Psoas muscle (tissue), 8 donors: ENCODE measurements around the gene VCX3A. TPM values are rescaled to one million over a fixed set of nuclear protein-coding genes. Genes with fewer than 3 reads are reported as not detected.

Source experiments
- ATAC-seq, 4 donors: fragments of 200-7000 bp; cut with Tn5 transposase; one replicate each; pipeline ENCODE4 v1.9.1; 2020; ENCODE audit warnings: moderate library complexity in 3 of 4, mild to moderate bottlenecking in 2 of 4
- DNase-seq, 2 donors: peaks; one replicate each; pipeline ENCODE4 v3.0.0-alpha.2; 2020
- H3K27ac ChIP-seq: fragments of 200-600 bp; one replicate; pipeline ENCODE4 v1.8.0; 2022
- H3K27me3 ChIP-seq, 3 donors: fragments of 200-600 bp in 1 of 3; one replicate each; pipeline versions ENCODE4 v1.6.1 to v1.8.0; 2013 to 2022; ENCODE audit warnings: low read length in 2 of 3, mild to moderate bottlenecking in 2 of 3, moderate library complexity in 1 of 3; ENCODE audit not compliant: insufficient read depth in 3 of 3
- H3K36me3 ChIP-seq, 2 donors: fragments of 200-600 bp in 1 of 2; one replicate each; pipeline versions ENCODE4 v1.6.1 to v1.8.0; 2013 to 2022; ENCODE audit warnings: low read depth in 1 of 2, mild to moderate bottlenecking in 1 of 2, moderate library complexity in 1 of 2; ENCODE audit not compliant: insufficient read depth in 1 of 2
- H3K4me1 ChIP-seq: fragments of 200-600 bp; one replicate; pipeline ENCODE4 v1.8.0; 2022
- H3K4me3 ChIP-seq: fragments of 200-600 bp; one replicate; pipeline ENCODE4 v1.8.0; 2022; ENCODE audit warnings: mild to moderate bottlenecking
- H3K9me3 ChIP-seq: fragments of 200-600 bp; one replicate; pipeline ENCODE4 v1.8.0; 2022
- CTCF ChIP-seq: fragments of 200-600 bp; IDR thresholded peaks from one replicate; pipeline ENCODE4 v1.8.0; 2022; ENCODE audit warnings: antibody characterized with exemption
- whole genome bisulfite sequencing, 3 donors: extraction: QIAGEN DNeasy Blood & Tissue Kit; methylation state at CpG; one replicate each; pipeline versions ENCODE4 v1.1.6 to v1.1.7; 2013; 5-methylcytosine and 5-hydroxymethylcytosine counted together
- intact Hi-C, 2 donors: fragments of 100-400 bp; cut with DNase I; formaldehyde crosslinking; loops; one replicate each; pipeline versions ENCODE4 v1.11.0 to v1.14.2; 2022
- polyA plus RNA-seq, 3 donors: library from polyadenylated mRNA; stranded (reverse); fragments of 200-250 nt; gene quantifications; one replicate each; pipeline ENCODE4 v1.2.3, GENCODE V29; 2013
- total RNA-seq, 4 donors: library from RNA; stranded (reverse); fragmentation: NEBNext Ultra II Directional in 2 of 4; extraction: Animal tissue kit (Norgen Biotek cat#: 25700) in 2 of 4; gene quantifications; one replicate each; pipeline versions ENCODE4 v1.2.1 to v1.2.4, GENCODE V29; 2021 to 2023
- donor health status: healthy with polysubstance abuse.
- donor health status: DM: no; HTN: no; CAD: no; lungs with moderate emphysema.
- donor health status: Bipolar disorder and iron deficiency.
- donor health status: healthy.
- donor health status: DM: yes; HTN: yes; CAD: no.
- donor health status: DM: no; HTN: no; CAD: no.
- donor health status: DM: no; HTN: no; CAD: no.
- donor health status: DM: yes; HTN: yes; CAD: no.

Gene VCX3A
- total and polyA plus RNA-seq, 7 donors = not detected

GRCh38 chrX:6505960-6506359 lies 29.0 kb downstream of the VCX3A start:
- WGBS, 3 donors = 27 to 32% (median 32%) methylated on average over 2 of the region's 2 CpGs

GRCh38 chrX:6500719-6501118 lies 34.2 kb downstream of the VCX3A start:
- ATAC-seq (no peak), DNase-seq (no peak)
- intact Hi-C loops = no loop called here
- no peaks in the 10 kb centered on the region for H3K9me3 ChIP-seq
- no peak overlapping the region for H3K27ac ChIP-seq
- no peak overlapping the region for H3K4me3 ChIP-seq
- no peak for TF ChIP-seq CTCF
- 60 to 75% (median 64%) methylated on average over 1 of the region's 1 CpG for WGBS, 3 donors
- no peaks in the 10 kb centered on the region for H3K27me3 ChIP-seq
- H3K36me3 ChIP-seq = no peaks in the 10 kb centered on the region
- no peaks in the 10 kb centered on the region for H3K4me1 ChIP-seq

More at GRCh38 chrX:6505960-6506359, 29.0 kb downstream of the VCX3A start:
- H3K36me3 ChIP-seq = no peaks in the 10 kb centered on the region
- H3K4me1 ChIP-seq = no peaks in the 10 kb centered on the region
- intact Hi-C loops = no loop called here
- no peak for DNase-seq
- H3K27ac ChIP-seq = no peak overlapping the region
- no peak for ATAC-seq
- no peaks in the 10 kb centered on the region for H3K9me3 ChIP-seq
- H3K27me3 ChIP-seq = no peaks in the 10 kb centered on the region
- H3K4me3 ChIP-seq = no peak overlapping the region
- no peak for TF ChIP-seq CTCF

GRCh38 chrX:6498324-6498723 lies 36.6 kb downstream of the VCX3A start:
- WGBS, 3 donors = 66 to 75% (median 66%) methylated on average over 2 of the region's 2 CpGs
- intact Hi-C loops = no loop called here
- Histone ChIP-seq H3K36me3 (no peaks in the 10 kb centered on the region), H3K9me3 (no peaks in the 10 kb centered on the region), H3K4me3 (no peak overlapping the region), H3K27ac (no peak overlapping the region), H3K4me1 (no peaks in the 10 kb centered on the region), H3K27me3 (no peaks in the 10 kb centered on the region)
- no peak for ATAC-seq
- DNase-seq = no peak
- TF ChIP-seq CTCF = no peak
